GM21447 (cell line): ENCODE data around the gene BHLHE41.

Experiments used
- ATAC-seq: cut with Tn5 transposase; IDR thresholded peaks from one replicate; pipeline ENCODE4 v1.9.1; 2021; ENCODE audit not compliant: unreplicated experiment

The BHLHE41 gene

DNA sequence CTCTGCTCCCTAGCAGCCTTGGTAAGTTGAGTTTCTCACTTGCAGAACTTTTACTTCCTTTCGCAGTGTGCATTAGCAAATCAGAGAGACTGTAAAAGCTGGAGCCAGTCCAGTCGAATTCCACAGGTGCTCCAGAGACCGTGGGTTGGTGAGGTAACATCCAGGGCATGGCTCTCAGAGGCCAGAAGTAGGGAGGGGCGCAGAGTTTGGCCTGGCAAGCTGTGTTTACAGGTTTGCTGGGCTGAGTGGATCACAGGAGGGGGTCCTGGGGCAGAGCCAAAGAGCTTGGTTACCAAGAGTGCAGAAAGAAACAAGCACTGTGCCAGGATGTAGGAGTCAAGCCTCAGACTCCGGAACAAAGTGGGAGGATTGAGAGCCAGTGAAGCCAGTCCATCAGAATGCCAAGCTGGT lies 10.2 kb upstream of the BHLHE41 start:
- no peak for ATAC-seq

DNA sequence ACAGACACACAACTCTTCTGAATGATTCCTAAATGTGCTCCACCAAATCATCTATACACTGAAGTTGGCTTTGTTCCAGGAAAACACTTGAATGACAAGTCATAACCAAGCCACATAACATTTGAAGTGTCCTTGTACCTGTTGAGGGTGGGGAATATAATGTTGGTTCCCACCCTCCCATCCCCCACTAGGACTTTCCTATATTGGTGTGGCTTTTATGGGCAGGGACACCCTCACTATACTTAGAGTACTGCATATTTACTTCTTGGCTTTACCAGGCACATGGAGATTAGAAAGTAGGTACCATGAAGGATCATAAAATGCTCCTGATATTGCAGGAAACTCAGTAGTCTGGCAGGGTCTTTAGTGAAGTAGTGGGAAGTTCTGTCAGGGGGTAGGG lies 9.7 kb upstream of the BHLHE41 start:
- no peak for ATAC-seq

DNA sequence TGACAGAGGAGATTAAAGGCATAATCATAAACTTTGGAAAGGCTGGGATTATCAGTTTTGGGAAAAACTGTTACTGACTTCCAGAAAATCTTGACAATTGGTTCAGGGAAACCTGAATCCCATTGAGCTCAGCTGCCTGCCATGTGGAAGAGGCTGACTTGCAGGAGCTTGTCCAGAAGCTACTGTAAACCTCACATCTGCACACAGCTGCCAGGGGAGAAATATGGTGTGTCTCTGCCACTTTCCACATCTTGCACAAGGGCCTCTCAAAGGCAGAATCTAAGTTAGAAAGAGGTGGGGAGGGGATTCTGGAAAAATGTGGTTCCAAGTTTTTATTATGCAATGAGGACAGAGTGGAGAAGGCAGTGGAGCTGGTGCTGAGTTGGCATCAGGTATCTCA lies 8.7 kb upstream of the BHLHE41 start:
- ATAC-seq = no peak

DNA sequence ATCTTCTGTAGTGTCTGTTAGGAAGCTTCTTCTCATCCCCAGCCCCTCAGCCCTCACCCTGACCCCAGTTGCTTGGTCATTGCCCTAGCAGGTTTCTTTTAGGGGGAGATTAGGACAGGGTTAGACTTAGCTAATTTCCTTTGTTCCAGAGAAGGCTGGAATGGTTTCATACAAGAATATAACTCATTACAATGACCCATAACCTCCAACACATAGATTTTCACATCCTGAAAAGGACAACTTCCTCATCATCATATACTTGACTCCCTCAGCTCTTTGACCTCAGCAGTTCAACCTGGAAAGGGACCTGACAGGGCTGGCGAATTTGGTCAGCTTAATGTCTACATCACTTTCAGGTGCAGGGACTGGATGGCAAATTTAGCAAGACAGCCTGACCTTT lies 8.0 kb upstream of the BHLHE41 start:
- ATAC-seq = no peak

GRCh38 chr12:26131936-26132335 lies 7.1 kb upstream of the BHLHE41 start:
- ATAC-seq = no peak

DNA sequence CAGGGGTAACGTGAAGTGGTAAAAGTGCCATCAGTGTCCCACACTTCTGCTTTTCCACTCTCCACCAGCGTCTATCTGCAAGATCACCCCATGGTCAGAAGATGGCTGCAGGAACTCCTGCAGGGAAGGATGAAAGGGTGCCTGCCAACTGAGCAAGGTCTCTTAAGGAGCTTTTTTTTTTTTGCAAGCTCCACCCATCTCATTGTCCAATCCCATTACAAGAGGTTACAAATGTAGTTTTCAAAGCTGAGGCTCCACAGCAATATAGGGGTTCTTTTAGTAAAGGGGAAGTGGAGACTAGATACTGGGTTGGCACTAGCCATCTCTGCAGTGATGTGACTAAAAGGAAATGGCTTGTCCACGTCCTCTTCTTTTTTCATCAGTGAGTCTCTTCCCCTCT lies 5.9 kb upstream of the BHLHE41 start:
- ATAC-seq = no peak

- no peak for ATAC-seq
These were observed 3.3 kb upstream of the BHLHE41 start for GRCh38 chr12:26128168-26128567.

- ATAC-seq = no peak
These were observed 2.6 kb upstream of the BHLHE41 start for GRCh38 chr12:26127404-26127803.

DNA sequence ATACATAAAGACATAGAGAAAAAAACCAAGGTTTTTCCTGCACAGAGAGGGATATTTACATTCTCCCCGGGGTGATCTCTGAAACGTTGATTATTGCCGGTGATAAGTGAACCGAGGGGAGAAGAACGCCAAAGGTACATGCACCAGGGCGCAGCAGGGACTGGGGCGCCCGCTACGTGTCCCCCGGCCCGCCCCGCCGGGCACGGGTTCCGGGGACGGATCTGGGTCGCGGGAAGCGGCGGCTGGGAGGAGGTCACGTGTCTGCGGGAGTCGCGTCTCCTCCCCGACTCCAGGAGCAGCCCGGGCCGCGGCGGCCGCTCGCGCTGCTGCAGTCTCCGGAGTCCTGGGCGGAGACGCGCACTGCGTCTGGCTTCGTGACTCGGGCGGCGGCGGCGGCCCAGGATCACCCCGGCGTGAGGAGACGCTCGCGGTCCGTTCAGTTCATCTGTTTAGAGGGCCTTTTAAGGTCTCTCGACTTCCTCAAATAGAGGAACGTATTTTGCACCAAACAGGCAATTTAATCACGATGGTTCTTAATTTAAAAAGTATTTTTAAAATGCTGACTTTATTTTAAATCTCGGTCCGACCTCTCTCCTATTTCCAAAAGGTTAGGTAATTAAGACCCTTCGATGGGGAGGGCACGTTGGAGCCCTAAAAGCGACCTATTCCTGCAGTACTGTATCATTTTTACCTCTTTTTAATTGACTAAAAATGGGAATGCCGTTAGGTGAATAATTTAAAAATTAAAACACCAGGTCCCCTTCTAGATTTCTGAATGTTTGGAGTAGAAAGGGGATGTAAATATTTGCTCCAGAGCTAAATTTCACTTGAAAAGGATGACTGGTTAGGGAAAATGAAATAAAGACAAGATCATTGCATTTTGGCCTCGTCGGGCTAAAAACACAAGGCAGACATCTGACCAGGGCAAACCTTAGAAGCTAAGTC lies 1.8 kb upstream of the BHLHE41 start:
- ATAC-seq = peak; percentile 31

DNA sequence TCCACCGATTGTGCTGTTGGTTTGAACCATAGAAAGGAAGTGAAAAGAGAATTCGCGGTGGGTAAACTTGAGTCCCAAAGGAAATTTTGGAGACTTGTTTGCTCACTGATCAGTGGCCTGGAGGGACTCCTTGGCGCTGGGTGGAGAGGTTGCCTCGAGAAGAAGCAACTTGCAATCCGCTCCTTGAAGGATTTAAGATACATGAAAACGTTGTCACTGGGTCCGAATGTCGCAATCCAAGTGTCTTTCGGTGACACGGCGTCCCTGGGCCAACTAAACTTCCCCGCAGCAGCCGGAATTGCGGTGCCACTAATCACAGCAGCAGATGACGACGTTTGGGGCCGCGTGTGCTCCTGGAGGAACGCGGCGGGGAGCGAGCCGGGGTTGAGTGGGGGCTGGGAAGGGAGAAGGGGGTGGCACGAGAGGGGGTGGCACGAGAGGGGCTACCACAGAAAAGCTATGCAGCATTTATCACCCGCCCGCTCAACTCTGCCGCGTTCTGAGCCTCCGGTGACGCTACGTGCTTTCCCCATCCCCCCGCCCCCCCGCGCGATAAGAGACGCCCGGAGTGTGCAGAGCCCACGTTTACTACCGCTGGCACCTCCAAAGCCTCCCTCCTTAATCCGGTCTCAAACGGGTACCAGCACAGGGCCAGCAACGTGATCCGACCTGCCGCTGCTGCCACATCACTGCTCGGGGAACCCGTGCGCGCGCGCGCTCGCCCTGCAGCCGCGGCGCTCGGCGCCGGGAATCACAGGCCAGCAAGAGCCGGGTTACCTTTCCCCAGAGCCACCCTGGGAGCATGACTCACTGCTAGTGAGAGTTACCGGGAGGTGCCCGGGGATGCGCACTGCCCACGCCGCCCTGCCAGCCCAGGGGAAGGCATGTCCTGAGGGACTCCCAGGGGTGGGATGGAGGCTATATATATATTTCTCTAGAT lies 833 bp upstream of the BHLHE41 start:
- peak; percentile 31 for ATAC-seq

DNA sequence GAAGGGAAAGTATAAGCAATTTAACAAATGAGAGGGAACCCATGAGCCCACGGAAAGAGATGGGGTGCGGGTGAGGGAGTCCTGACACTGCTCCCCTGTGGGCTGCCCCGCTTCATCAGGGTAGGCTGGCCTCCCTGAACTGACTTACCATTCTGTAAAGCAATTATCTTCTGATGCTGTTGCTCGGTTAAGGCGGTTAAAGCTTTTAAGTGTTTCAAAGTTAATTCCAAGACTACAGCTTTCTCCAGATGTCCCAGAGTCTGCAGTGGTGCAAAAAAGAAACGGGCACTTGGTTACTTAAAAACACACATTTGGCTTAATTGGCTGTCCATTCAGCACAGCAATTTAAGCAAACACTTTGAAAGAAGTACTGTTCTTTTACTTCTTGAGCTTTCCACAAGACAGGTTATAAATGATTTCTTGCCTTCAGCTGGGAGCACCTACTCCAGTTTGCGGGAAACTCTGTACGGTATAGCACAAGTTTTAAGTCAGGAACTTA lies 1.3 kb downstream of the BHLHE41 start:
- ATAC-seq = no peak

DNA sequence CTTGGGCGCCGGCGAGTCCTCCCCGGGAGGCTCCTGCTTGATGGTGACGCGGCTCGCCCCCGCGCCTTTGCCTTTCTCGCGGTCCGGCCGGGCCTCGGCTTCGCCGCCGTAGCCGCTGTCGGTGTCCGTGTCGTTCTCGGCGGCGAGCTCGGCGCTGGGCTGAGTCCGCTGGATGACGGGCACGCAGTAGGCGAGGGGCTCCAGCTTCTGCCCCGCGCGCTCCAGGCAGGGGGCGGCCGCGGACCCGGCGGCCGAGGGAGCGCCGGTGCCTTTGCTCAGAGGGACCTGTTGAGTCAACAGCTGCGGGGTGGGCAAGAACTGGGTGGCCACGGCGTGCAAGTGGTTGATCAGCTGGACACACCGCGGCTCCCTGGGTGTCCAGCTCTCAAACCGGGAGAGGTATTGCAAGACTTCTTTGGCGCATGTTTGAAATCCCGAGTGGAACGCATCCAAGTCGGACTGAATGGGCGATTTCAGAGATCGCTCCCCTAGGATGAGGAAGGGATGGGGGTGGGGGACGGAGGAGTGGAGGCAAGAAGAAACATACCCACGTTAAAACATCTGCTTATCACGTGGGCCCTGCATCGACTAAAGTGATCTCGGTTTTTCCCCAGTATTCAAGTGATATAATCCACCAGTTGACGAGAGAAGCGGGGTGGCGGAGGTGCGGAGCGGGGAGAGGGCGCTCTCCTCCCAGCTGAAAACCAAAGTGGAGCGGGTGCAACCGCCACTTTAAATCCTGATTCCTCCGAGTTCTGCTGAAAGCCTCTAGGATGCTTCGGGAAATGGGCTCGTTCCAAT lies 2.0 kb downstream of the BHLHE41 start:
- no peak for ATAC-seq

DNA sequence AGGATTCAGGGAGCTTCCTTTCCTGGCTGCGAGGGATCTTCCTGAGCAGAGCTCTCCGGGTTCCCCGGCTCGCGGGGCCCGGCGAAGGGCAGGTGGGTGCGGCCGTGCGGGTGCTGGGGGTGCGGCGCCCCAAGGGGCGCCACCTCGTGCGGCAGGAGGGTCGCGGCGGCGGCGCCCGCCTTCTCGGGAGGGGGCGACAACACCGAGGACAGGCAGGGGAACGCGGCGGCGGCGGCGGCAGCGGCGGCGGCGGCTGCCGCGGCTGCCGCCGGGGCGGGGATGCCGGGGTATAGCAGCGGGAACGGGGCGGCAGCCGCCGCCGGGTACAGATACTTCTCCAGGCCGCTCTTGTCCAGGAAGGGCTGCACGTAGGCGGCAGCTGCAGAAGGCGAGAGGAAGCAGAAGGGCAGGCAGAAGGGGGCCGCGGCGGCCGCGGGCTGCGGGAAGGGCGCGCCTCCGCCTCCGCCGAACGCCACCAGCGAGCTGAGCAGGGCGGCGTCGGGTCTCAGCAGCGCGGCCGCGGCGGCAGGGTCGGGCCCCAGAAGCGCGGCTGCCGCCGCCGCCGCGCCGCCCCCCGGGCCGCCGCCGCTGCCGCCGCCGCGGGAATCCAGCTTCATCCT lies 2.7 kb downstream of the BHLHE41 start:
- ATAC-seq = no peak

GRCh38 chr12:26121323-26122060 lies 3.3 kb downstream of the BHLHE41 start:
- no peak for ATAC-seq

DNA sequence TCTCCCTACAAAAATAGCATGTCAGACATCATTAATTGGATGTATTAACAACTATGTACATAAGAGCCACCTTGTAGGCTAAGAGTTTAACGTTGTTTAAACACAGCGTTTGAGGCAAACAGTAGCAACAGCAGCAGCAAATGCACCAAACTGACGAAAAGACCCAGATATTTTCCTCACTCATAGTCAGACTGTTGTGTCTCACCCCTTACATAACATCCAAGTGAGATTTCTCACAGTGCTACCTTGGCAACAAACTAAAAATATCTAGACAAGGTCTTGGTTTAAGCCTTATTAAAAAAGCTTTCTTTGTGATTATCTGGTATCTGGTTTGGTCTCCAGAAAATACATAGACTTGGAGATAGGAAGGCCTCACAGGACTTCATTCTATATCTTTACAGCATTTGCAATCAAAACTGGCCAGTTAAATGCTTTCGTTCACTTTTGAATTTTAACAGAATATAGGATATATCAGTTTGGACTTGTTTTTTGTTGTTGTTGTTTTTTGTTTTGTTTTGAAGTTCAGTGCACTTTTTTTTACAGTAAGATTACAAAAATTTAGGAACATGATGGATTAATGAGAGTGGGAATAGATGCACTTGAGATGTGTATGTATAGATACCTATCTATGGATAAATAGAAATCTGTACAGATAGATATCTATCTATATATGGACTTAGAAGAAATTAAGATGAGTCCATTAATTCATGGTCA lies 4.1 kb downstream of the BHLHE41 start:
- no peak for ATAC-seq

DNA sequence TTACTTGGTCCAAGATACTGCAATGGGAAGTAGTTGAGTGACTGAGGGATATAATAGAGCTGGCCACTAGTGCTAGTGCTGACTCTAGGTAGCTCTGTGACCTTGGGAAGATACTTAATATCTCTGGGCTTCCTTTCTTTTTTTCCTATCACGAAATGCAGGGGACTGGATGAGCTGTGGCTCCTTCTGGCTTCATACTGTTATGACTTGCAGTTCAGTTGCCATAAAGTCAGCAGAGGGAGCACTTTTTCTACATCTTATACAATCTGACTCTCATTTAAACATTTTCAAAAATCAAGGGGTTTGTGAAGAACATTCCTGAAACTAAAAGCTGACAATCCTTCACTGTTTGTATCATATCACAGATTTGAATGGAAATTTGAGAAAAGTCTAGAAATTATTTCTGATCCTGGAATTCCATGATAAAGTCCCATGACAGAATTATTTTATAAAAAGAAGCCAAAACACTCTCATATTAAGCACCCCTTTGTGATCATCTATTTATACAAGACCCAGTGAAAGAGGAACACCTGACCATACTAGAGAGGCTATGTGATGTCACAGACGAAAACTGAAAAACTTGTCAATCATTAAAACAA lies 5.3 kb downstream of the BHLHE41 start:
- peak; percentile 32 for ATAC-seq

- no peak for ATAC-seq
These were observed 6.5 kb downstream of the BHLHE41 start for GRCh38 chr12:26118308-26118707.

DNA sequence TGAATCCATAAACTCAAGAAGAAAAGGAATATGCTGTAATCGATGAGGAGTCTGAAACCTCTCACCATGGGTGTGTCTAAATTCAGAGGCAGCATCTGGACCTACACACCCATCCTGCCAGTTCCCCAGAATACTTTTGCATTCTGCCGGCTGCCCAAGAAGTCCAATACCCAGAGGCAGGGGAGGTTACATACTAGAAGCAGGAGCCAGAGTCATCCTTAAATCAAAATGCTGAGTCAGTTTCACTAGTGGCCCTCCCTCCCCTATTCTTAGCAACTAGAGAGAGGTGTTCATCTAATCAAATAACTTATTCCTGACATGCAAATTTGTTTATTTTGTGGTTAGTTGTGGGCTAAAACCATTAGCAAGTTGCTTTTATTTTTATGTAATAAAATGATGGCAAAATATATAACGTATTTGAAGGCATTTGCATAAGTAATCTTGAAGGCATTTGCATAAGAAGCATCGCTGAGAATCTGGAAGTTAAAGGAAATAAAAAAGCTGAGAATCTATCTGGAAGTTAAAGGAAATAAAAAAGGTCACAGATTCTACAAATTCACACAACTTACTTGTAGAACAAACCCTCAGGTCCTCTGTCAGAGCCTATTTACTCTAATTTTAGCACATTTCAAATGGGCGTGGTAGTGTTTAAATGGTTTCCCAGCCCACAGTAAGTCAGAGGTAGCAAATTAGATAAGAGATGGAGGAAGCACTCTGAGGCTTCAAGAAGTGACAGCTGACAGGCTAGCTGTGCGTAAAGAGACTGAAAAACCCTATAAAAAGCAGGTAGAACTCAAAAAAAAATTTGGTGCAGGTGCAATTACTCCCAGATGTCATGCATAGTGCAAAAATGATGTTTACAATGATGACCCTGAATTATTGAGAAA lies 7.8 kb downstream of the BHLHE41 start:
- ATAC-seq = no peak
